Esophagus muscularis mucosa (tissue), 4 donors: Measurements from ENCODE around the gene ETV6. TPM values are rescaled to one million over a fixed set of nuclear protein-coding genes. Genes with fewer than 3 reads are reported as not detected.

Experiments used
- DNase-seq: peaks from one replicate; pipeline ENCODE4 v3.0.0-alpha.2; 2017; ENCODE audit errors: extremely low spot score
- H3K27ac ChIP-seq, 4 donors: fragments of 200-600 bp; sonication (generic); replicated peaks in 1 of 4; 1 replicate in 3 of 4; 2 replicates in 1 of 4; pipeline ENCODE4 v1.5.1; 2016 to 2019; ENCODE audit warnings: mild to moderate bottlenecking in 1 of 4
- H3K27me3 ChIP-seq, 4 donors: fragments of 200-600 bp; sonication (generic); one replicate each; pipeline versions ENCODE4 v1.5.1 to v1.6.0; 2016 to 2019
- H3K36me3 ChIP-seq, 4 donors: fragments of 200-600 bp; sonication (generic); one replicate each; pipeline ENCODE4 v1.5.1; 2016 to 2019
- H3K4me1 ChIP-seq, 4 donors: fragments of 200-600 bp; sonication (generic); one replicate each; pipeline ENCODE4 v1.5.1; 2016 to 2019
- H3K4me3 ChIP-seq, 4 donors: fragments of 200-600 bp; sonication (generic); 1 replicate in 2 of 4; 2 replicates in 2 of 4; pipeline ENCODE4 v1.5.1; 2016 to 2019; ENCODE audit warnings: mild to moderate bottlenecking in 4 of 4, moderate library complexity in 1 of 4
- H3K9me3 ChIP-seq, 4 donors: fragments of 200-600 bp; sonication (generic); 1 replicate in 3 of 4; 2 replicates in 1 of 4; pipeline ENCODE4 v1.5.1; 2016 to 2019
- CTCF ChIP-seq, 3 experiments: fragments of 200-600 bp in 2 of 3; fragments of 450-650 bp in 1 of 3; sonication (generic) in 2 of 3; IDR thresholded peaks; one replicate each; pipeline ENCODE4 v1.5.1; 2017 to 2019; ENCODE audit warnings: antibody characterized with exemption in 3 of 3, mild to moderate bottlenecking in 2 of 3, moderate library complexity in 1 of 3
- EP300 ChIP-seq: sonication (generic); formaldehyde crosslinking; IDR thresholded peaks from one replicate; pipeline ENCODE4 v1.6.1; 2017; ENCODE audit warnings: antibody characterized with exemption
- POLR2A ChIP-seq: fragments of 450-650 bp; IDR thresholded peaks from one replicate; pipeline ENCODE4 v1.6.1; 2017; ENCODE audit warnings: antibody characterized with exemption, moderate library complexity, mild to moderate bottlenecking, low read depth
- POLR2AphosphoS5 ChIP-seq, 2 donors: sonication (generic); formaldehyde crosslinking; IDR thresholded peaks; one replicate each; pipeline ENCODE4 v1.6.1; 2017; ENCODE audit warnings: antibody characterized with exemption in 2 of 2
- WGBS: methylation state at CpG from one replicate; pipeline ENCODE4 v1.1.5; 2018; 5-methylcytosine and 5-hydroxymethylcytosine counted together
- intact Hi-C: fragments of 100-400 bp; cut with DNase I; formaldehyde crosslinking; loops from one replicate; pipeline ENCODE4 v1.15.1; 2023
- total RNA-seq, 4 donors: library from RNA; depleted of rRNA; stranded (reverse); fragments of >200 nt; gene quantifications; one replicate each; pipeline versions ENCODE4 v1.1.0 to v1.2.1, GENCODE V29; 2016

ETV6 gene
- total RNA-seq, 4 donors from 2014 or later, result 22.4 to 29.6 (median 25.3) TPM

GRCh38 chr12:11755302-11755930 lies 105.9 kb downstream of the ETV6 start:
- Histone ChIP-seq H3K9me3 (no peaks in the 10 kb centered on the region), H3K27me3 (no peaks in the 10 kb centered on the region), H3K4me3 (peak overlapping the region in 1 of 4 donors; percentile 9), H3K27ac (peak overlapping the region; percentile 88 to 94 (median 92)), H3K4me1 (peaks cover 61 to 85% (median 81%) of the 10 kb centered on the region in 4 donors), H3K36me3 (peaks cover 0 to 3% (median 0%) of the 10 kb centered on the region in 4 donors)
- DNase-seq, result no peak
- TF ChIP-seq POLR2A (no peak), EP300 (no peak), POLR2AphosphoS5 (IDR thresholded peaks at IDR 0.05) (no peak), CTCF (IDR thresholded peaks at IDR 0.05) (no peak)
- WGBS, result 19% methylated on average over 5 of the region's 5 CpGs
- intact Hi-C loops, result no loop called here

GRCh38 chr12:11756022-11756421 lies 106.5 kb downstream of the ETV6 start:
- H3K4me3 ChIP-seq, result peak overlapping the region in 3 of 4 donors; percentile 1 to 17 (median 9)
- no peak for TF ChIP-seq POLR2AphosphoS5 (IDR thresholded peaks at IDR 0.05)
- TF ChIP-seq POLR2A, result no peak
- TF ChIP-seq CTCF (IDR thresholded peaks at IDR 0.05), result no peak
- TF ChIP-seq EP300, result no peak
- H3K36me3 ChIP-seq, result peaks cover 0 to 3% (median 0%) of the 10 kb centered on the region in 4 donors
- H3K9me3 ChIP-seq, result no peaks in the 10 kb centered on the region
- no peaks in the 10 kb centered on the region for H3K27me3 ChIP-seq
- no peak for DNase-seq
- peak overlapping the region; percentile 88 to 94 (median 92) for H3K27ac ChIP-seq
- 36% methylated on average over 2 of the region's 2 CpGs for WGBS
- intact Hi-C loops, result no loop called here
- H3K4me1 ChIP-seq, result peaks cover 61 to 85% (median 83%) of the 10 kb centered on the region in 4 donors

GRCh38 chr12:11756523-11756922 lies 107.0 kb downstream of the ETV6 start:
- Histone ChIP-seq H3K4me3 (peak overlapping the region in 2 of 4 donors; percentile 9 to 17), H3K36me3 (peaks cover 0 to 3% (median 0%) of the 10 kb centered on the region in 4 donors), H3K4me1 (peaks cover 61 to 90% (median 88%) of the 10 kb centered on the region in 4 donors), H3K9me3 (no peaks in the 10 kb centered on the region), H3K27me3 (no peaks in the 10 kb centered on the region), H3K27ac (peak overlapping the region; percentile 88 to 94 (median 92))
- no peak for DNase-seq
- intact Hi-C loops, result no loop called here
- TF ChIP-seq EP300 (no peak), POLR2AphosphoS5 (IDR thresholded peaks at IDR 0.05) (peak in 1 of 2 donors; percentile 73), POLR2A (no peak), CTCF (IDR thresholded peaks at IDR 0.05) (no peak)
- 78% methylated on average over 6 of the region's 6 CpGs for WGBS

GRCh38 chr12:11757095-11757494 lies 107.6 kb downstream of the ETV6 start:
- intact Hi-C loops, result no loop called here
- 68% methylated on average over 7 of the region's 7 CpGs for WGBS
- Histone ChIP-seq H3K36me3 (peaks cover 0 to 3% (median 0%) of the 10 kb centered on the region in 4 donors), H3K27me3 (no peaks in the 10 kb centered on the region), H3K4me3 (no peak overlapping the region), H3K4me1 (peaks cover 62 to 93% (median 92%) of the 10 kb centered on the region in 4 donors), H3K27ac (peak overlapping the region; percentile 88 to 94 (median 92)), H3K9me3 (no peaks in the 10 kb centered on the region)
- no peak for DNase-seq
- TF ChIP-seq POLR2AphosphoS5 (IDR thresholded peaks at IDR 0.05) (no peak), CTCF (IDR thresholded peaks at IDR 0.05) (no peak), POLR2A (no peak), EP300 (no peak)
